Left colon (tissue), 2 donors: Measurements from ENCODE around the gene ZNF597. TPM values are rescaled to one million over a fixed set of nuclear protein-coding genes. Genes with fewer than 3 reads are reported as not detected.

Experiments used
- ATAC-seq: fragments of 200-7000 bp; cut with Tn5 transposase; one replicate; pipeline ENCODE4 v1.9.1; 2020; ENCODE audit warnings: mild to moderate bottlenecking, moderate library complexity
- DNase-seq, 2 donors: peaks; one replicate each; pipeline ENCODE4 v3.0.0-alpha.2; 2020
- intact Hi-C, 2 donors: fragments of 100-400 bp; cut with DNase I in 1 of 2; cut with micrococcal nuclease in 1 of 2; formaldehyde crosslinking; loops; one replicate each; pipeline versions ENCODE4 v1.11.2 to v1.14.0; 2022; cut with DNase I, micrococcal nuclease
- microRNA-seq, 2 donors: library from miRNA; unstranded; fragments of <30 nt; microRNA quantifications; one replicate each; pipeline versions ENCODE4 v1.1.0 to v1.2.0, GENCODE V29; 2020
- total RNA-seq, 2 donors: library from RNA; stranded (reverse); fragmentation: NEBNext Ultra II Directional; extraction: Animal tissue kit (Norgen Biotek cat#: 25700); gene quantifications; one replicate each; pipeline ENCODE4 v1.2.1, GENCODE V29; 2021
- donor health status: DM: no; HTN: no; CAD: no.
- donor health status: DM: yes; HTN: yes; CAD: no.

ZNF597 gene
- total RNA-seq, 2 donors from 2014 or later, result 1.5 to 1.6 TPM

GRCh38 chr16:3388325-3388724 lies 55.0 kb downstream of the ZNF597 start:
- ATAC-seq, result no peak
- intact Hi-C loops, result no loop called here
- no peak for DNase-seq

- ATAC-seq (no peak), DNase-seq (no peak)
- intact Hi-C loops, result no loop called here
Observed at GRCh38 chr16:3383045-3383448, 60.3 kb downstream of the ZNF597 start.

Small RNAs within 50 kb of the gene (microRNA-seq; reads per million reads assigned to microRNA genes)
- 0 to 17.7 reads per million in 2 donors for gene MIR6126

Other genes starting within 250 kb of the ZNF597 start
- 1 to 10 TPM; 6.0 to 6.1 TPM for gene ZNF200, start 208.3 kb downstream of the ZNF597 start, total RNA-seq
- under 1 TPM; 0.37 to 0.67 TPM for gene MEFV, start 186.9 kb downstream of the ZNF597 start, total RNA-seq
- 10 to 100 TPM; 21.2 to 24.3 TPM for gene ZNF263, start 160.0 kb downstream of the ZNF597 start, total RNA-seq
- gene TIGD7, start 138.1 kb downstream of the ZNF597 start, total RNA-seq, result 1 to 10 TPM; 1.8 to 2.1 TPM
- gene ZNF75A, start 138.0 kb downstream of the ZNF597 start, total RNA-seq, result 10 to 100 TPM; 17.9 to 24.1 TPM
- not detected for gene OR2C1, start 87.6 kb downstream of the ZNF597 start, total RNA-seq
- 10 to 100 TPM; 10.1 to 12.5 TPM for gene ZSCAN32, start 42.5 kb downstream of the ZNF597 start, total RNA-seq
- 1 to 10 TPM; 7.6 to 7.7 TPM for gene ZNF174, start 42.3 kb downstream of the ZNF597 start, total RNA-seq
- gene NAA60, start 176 bp upstream of the ZNF597 start, total RNA-seq, result 10 to 100 TPM; 76.5 to 85.3 TPM
- gene C16orf90, start 52.0 kb upstream of the ZNF597 start, total RNA-seq, result not detected
- gene CLUAP1, start 57.5 kb upstream of the ZNF597 start, total RNA-seq, result 10 to 100 TPM in 1 of 2 donors, 1 to 10 TPM in 1; 9.2 to 11.5 TPM
- 1 to 10 TPM; 1.3 to 1.4 TPM for gene NLRC3, start 133.9 kb upstream of the ZNF597 start, total RNA-seq
- gene SLX4, start 168.1 kb upstream of the ZNF597 start, total RNA-seq, result 1 to 10 TPM; 3.7 to 4.9 TPM
- 10 to 100 TPM; 15.7 to 18.1 TPM for gene DNASE1, start 211.2 kb upstream of the ZNF597 start, total RNA-seq